GM12875 (cell line): ENCODE data around the gene BOC.

Experiments
- H3K4me3 ChIP-seq: one replicate; pipeline ENCODE4 v1.5.1; 2011; ENCODE audit warnings: low read depth, low read length, control low read depth
- TF ChIP-seq, protein P1 (sequence below): IDR thresholded peaks from 2 replicates; pipeline ENCODE4 v1.5.1; 2011; ENCODE audit warnings: low read depth, mild to moderate bottlenecking, control low read depth, inconsistent platforms, low read length, moderate library complexity, borderline replicate concordance; ENCODE audit not compliant: insufficient read depth

Gene BOC

GRCh38 chr3:113219605-113220300 is 8.4 kb downstream of the BOC start:
- H3K4me3 ChIP-seq, result no peak overlapping the region
- TF ChIP-seq, protein P1, sequence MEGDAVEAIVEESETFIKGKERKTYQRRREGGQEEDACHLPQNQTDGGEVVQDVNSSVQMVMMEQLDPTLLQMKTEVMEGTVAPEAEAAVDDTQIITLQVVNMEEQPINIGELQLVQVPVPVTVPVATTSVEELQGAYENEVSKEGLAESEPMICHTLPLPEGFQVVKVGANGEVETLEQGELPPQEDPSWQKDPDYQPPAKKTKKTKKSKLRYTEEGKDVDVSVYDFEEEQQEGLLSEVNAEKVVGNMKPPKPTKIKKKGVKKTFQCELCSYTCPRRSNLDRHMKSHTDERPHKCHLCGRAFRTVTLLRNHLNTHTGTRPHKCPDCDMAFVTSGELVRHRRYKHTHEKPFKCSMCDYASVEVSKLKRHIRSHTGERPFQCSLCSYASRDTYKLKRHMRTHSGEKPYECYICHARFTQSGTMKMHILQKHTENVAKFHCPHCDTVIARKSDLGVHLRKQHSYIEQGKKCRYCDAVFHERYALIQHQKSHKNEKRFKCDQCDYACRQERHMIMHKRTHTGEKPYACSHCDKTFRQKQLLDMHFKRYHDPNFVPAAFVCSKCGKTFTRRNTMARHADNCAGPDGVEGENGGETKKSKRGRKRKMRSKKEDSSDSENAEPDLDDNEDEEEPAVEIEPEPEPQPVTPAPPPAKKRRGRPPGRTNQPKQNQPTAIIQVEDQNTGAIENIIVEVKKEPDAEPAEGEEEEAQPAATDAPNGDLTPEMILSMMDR, result no peak

DNA sequence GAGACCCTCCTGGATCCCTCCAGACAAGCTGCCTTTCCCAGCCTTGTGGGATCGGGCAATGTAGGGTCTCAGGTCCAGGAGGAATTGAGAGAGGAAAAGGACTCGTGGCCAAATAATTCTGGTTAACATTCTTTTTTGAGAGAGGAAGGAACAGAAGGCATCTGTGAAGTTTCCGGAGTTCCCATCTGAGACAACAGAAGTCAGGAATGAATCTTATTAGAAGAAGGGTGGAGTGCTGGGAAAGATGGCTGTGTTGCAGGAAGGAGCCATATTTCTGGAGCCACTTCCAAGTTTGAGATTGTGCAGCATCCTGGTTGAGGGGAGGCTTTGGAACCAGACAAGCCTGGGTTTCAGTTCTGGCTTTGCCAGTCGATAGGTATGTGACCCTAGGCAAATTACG is 9.4 kb downstream of the BOC start:
- TF ChIP-seq, protein P1, result no peak
- no peak overlapping the region for H3K4me3 ChIP-seq

GRCh38 chr3:113221721-113222257 is 10.4 kb downstream of the BOC start:
- TF ChIP-seq, protein P1, result no peak
- H3K4me3 ChIP-seq, result no peak overlapping the region

- TF ChIP-seq, protein P1, result no peak
- H3K4me3 ChIP-seq, result no peak overlapping the region
Observed at GRCh38 chr3:113222451-113223086, 11.2 kb downstream of the BOC start.

- H3K4me3 ChIP-seq, result no peak overlapping the region
- TF ChIP-seq, protein P1, result no peak
Observed at GRCh38 chr3:113223475-113224281, 12.3 kb downstream of the BOC start.

GRCh38 chr3:113225286-113225685 is 13.9 kb downstream of the BOC start:
- no peak overlapping the region for H3K4me3 ChIP-seq
- TF ChIP-seq, protein P1, result no peak
